ENCODE measurements around the gene DNER.
A peak's percentile ranks its signal among the peaks of the same experiment; 100 is the strongest.

DNER gene

GRCh38 chr2:229486673-229487072 is 227.7 kb downstream of the DNER start:
- no peak for DNase-seq (ENCODE audit: low spot score)

GRCh38 chr2:229485857-229486256 is 228.5 kb downstream of the DNER start:
- no peak for DNase-seq (ENCODE audit: low spot score)

GRCh38 chr2:229477269-229477755 is 237.0 kb downstream of the DNER start:
- no peak for DNase-seq (ENCODE audit: low spot score)

- DNase-seq (ENCODE audit: low spot score) = no peak
Observed at GRCh38 chr2:229475778-229476177, 238.6 kb downstream of the DNER start.

GRCh38 chr2:229474125-229474524 is 240.2 kb downstream of the DNER start:
- DNase-seq (ENCODE audit: low spot score) = no peak

- DNase-seq (ENCODE audit: low spot score) = no peak
Observed at GRCh38 chr2:229470781-229471180, 243.6 kb downstream of the DNER start.

- DNase-seq (ENCODE audit: low spot score) = no peak
Observed at GRCh38 chr2:229467783-229468182, 246.6 kb downstream of the DNER start.

GRCh38 chr2:229463841-229464346 is 250.5 kb downstream of the DNER start:
- DNase-seq (ENCODE audit: low spot score) = no peak

- no peak for DNase-seq (ENCODE audit: low spot score)
Observed at GRCh38 chr2:229462112-229462511, 252.2 kb downstream of the DNER start.

GRCh38 chr2:229456091-229456490 is 258.3 kb downstream of the DNER start:
- DNase-seq (ENCODE audit: low spot score) = no peak

GRCh38 chr2:229454934-229455631 is 259.3 kb downstream of the DNER start:
- no peak for DNase-seq (ENCODE audit: low spot score)

GRCh38 chr2:229453230-229453629 is 261.1 kb downstream of the DNER start:
- no peak for DNase-seq (ENCODE audit: low spot score)

GRCh38 chr2:229451852-229452251 is 262.5 kb downstream of the DNER start:
- no peak for DNase-seq (ENCODE audit: low spot score)

GRCh38 chr2:229447227-229447626 is 267.1 kb downstream of the DNER start:
- DNase-seq (ENCODE audit: low spot score) = no peak

- DNase-seq (ENCODE audit: low spot score) = no peak
Observed at GRCh38 chr2:229446350-229446749, 268.0 kb downstream of the DNER start.

GRCh38 chr2:229445501-229446211 is 268.7 kb downstream of the DNER start:
- no peak for DNase-seq (ENCODE audit: low spot score)

GRCh38 chr2:229445019-229445418 is 269.3 kb downstream of the DNER start:
- peak; percentile 23 for DNase-seq (ENCODE audit: low spot score)

- DNase-seq (ENCODE audit: low spot score) = no peak
Observed at GRCh38 chr2:229443546-229444268, 270.6 kb downstream of the DNER start.

GRCh38 chr2:229443141-229443540 is 271.2 kb downstream of the DNER start:
- DNase-seq (ENCODE audit: low spot score) = no peak

GRCh38 chr2:229438430-229439159 is 275.8 kb downstream of the DNER start:
- DNase-seq (ENCODE audit: low spot score) = no peak

GRCh38 chr2:229437467-229437866 is 276.9 kb downstream of the DNER start:
- no peak for DNase-seq (ENCODE audit: low spot score)

GRCh38 chr2:229434187-229434586 is 280.2 kb downstream of the DNER start:
- no peak for DNase-seq (ENCODE audit: low spot score)
